GM21786 (cell line): ENCODE results near the gene OR10H1.
"Not testable (repeated sequence)": the region's sequence is repeated elsewhere in the genome, so short reads cannot be mapped to it uniquely, and the experiment has no call there.

Experiments used
- ATAC-seq: cut with Tn5 transposase; IDR thresholded peaks from one replicate; pipeline ENCODE4 v1.9.1; 2021; ENCODE audit not compliant: unreplicated experiment

Gene OR10H1

DNA sequence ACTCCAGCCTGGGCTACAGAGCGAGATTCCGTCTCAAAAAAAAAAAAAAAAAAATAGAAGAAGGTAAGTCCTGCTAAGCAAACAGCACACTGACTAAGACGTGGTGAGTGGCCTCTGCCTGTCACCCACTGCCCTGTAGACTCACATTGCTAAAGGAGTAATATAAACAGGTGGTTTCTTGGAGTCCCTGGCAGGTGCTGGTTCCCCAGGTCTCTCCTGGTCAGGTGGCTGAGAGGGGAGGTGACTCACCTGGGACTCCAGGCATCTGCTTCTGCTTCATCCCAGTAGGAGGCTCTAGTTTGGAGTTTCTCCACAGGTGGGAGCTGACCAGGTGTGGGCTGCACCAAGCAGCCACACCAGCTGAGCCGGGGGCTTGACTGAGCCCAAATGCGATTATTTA, at the start of gene OR10H1:
OR10H1 (minus strand) TSS at position 359 of the 400 bp plus-strand sequence. CDS start 7,627 bp downstream, outside the sequence.
- no peak for ATAC-seq

DNA sequence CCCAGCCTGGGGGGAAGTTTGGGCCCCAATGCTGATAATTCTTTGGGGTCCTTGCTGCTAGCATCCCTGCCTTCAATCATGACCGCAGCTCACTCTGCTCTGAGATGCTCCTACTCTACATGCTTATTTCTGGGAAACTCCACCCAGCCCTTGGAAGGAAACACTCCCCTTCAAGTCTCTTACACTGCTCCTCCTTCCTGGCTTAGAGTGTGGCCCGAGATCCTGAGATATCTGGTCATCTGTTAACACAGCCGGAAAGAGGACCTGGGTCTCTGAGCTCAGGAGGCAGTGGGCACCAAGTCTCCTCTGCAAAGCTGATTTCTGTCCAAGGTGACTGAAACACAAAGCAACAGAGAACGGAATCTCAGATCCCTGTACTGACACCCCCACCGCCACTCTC, 49.4 kb upstream of the OR10H1 start:
- no peak for ATAC-seq

- no peak for ATAC-seq
Observed at GRCh38 chr19:15863272-15863671, 47.8 kb upstream of the OR10H1 start.

DNA sequence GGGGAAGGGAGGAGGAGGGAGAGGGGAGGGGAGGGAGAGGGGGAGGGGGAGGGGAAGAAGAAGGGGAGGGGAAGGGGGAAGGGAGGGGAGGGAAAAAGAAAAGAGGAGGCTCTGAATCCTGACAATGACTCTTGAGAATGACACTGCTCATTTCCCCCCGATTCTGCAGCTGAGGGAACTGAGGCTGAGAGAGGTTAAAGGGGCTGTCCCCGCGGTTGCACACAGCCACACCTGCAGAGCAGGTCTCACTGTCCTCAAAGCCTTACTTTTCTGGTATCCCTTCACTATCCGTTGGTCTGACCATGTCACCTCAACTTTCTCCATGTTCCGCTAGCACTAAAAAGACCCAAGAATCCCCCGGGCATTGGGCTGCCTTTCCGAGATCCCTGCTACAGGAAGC, 47.0 kb upstream of the OR10H1 start:
- no peak for ATAC-seq

DNA sequence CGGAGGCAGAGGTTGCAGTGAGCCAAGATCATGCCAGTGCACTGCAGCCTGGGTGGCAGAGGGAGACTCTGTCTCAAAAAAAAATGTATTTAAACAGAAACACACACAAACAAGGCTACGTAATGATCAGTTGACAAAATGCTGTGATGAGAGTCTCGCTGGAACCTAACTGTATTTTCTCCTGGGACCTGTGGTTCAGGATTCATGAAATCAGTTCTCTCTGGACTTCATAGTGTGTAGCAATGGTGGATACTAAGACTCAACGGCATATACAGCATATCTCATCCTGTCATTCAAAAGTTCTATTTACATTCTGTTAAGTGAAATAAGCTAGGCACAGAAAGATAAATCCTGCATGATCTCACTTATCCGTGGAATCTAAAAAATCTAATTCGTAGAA, 45.1 kb upstream of the OR10H1 start:
- no peak for ATAC-seq

DNA sequence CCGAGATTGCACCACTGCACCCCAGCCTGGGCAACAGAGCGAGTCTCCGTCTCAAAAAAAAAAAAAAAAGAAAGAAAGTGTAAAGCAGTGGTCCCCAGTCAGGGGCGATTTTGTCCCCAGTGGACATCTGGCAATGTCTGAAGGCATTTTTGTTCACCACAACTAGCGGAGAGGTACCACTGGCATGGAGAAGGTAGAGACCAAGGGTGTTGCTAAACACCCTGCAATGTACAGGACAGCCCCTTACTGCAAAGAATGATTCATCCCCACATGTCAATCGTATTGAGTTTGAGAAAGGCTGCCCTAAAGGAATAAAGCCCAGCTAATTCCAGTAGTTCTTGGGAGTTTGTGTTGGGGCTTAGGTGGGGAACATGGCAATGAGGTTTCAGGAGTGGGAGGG, 43.7 kb upstream of the OR10H1 start:
- no peak for ATAC-seq

- ATAC-seq: no peak
Observed at GRCh38 chr19:15850385-15850784, 34.9 kb upstream of the OR10H1 start.

DNA sequence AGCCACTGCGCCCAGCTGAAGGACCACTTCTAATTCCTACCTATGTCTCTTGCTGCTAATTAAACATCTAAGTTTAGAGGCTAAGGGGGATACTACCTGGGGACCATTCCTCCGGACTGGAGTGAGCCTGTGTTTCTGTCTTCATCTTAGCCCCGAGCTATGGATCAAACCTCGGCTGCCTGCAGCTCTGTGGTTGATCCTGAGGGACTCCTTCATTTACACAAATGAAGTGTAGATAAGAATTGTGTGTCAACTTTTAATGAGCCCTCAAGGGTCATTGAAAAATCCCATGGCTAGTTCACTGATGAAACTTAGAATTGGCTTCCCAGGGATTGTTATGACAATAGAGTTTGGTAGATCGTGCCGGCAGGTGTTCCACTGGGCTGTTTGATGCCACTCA, 31.5 kb upstream of the OR10H1 start:
- no peak for ATAC-seq

DNA sequence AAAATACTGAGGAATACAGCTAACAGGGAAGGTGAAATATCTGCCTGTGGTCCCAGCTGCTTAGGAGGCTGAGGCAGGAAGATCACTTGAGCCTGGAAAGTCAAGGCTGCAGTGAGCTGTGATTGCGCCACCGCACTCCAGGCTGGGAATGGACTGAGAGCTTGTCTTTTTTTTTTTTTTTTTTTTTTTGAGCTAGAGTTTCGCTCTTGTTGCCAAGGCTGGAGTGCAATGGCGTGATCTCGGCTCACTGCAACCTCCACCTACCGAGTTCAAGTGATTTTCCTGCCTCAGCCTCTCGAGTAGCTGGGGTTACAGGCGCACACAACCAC, 28.4 kb upstream of the OR10H1 start:
- ATAC-seq: not testable (repeated sequence)

GRCh38 chr19:15843203-15843893, 27.9 kb upstream of the OR10H1 start:
- no peak for ATAC-seq

GRCh38 chr19:15841875-15842569, 26.6 kb upstream of the OR10H1 start:
- ATAC-seq: no peak

GRCh38 chr19:15840833-15841232, 25.4 kb upstream of the OR10H1 start:
- no peak for ATAC-seq

DNA sequence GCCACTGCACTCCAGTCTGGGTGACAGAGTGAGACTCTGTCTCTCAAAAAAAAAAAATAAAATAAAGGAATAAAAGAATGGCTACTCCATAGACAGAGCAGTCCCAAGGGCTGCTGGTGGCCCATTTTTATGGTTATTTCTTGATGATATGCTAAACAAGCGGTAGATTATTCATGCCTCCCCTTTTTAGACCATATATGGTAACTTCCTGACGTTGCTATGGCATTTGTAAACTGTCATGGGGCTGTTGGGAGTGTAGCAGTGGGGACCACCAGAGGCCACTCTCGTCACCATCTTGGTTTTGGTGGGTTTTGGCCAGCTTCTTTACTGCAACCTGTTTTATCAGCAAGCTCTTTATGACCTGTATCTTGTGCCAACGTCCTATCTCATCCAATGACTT, 24.4 kb upstream of the OR10H1 start:
- ATAC-seq: not testable (repeated sequence)

- ATAC-seq: no peak
Observed at GRCh38 chr19:15838351-15838750, 22.9 kb upstream of the OR10H1 start.

DNA sequence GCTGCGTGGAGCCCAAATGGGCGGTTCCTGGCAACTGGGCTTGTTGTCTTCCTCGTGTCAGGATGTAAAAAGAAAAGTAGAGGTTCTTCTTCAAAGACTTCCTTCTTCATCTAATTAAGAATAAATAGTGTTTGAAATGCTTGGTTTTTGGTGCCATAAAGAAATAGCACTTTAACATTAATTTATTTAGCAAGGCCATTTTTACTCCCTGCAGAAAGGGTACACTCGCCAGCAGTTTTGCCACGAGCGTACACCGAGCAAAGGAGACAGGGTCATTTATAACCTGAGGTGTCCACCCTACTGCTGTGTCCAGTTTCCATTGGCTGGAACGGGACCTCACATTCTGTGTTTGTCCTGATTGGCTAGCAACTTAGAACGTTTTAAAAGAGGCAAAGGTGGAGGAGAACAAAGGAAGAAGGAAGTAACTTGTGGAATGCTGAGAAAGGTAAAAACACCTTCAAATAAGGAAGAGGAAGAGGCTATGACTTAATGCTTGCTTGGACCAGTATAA, 21.8 kb upstream of the OR10H1 start:
- no peak for ATAC-seq

DNA sequence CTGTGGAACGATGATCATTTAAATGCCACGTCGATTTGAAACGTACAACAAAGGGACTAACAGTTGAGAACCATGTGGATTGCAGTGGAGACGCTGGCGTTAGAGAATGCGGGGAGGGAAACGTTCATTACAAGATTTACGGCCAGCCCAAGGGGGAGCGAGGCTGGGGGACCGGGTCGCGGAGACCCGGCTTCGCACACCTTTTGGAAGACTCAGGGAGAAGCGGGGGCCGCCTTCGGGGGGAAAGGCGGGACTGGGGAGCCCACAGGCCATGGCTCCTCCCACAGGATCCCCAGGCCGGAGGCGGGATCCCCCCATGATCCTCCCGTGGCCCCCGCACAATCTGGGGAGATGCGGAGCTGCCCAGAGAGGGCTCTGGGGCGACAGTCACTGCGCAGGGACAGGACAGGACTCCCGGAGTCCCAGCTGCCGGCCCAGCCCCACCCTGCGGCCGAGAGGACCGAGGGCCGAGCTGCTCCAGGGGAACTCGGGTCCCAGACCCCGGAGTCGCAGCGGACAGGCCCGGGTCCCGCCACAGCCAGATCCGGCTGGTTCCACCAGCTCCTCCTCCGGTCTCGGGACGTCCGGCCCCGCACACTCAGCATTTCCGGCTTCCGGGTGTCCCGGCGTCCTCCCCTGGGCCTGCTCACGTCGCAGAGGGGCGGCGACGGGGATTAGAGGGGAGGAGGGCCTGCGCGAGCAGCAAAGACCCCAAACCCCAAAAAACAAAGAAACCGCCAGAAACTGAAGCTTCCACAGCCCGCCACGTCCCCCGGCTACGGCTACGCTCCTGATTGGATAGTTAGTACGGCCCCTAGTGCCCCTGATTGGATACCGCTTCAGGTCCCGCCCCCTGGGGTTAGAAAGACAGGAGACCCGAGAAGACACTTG, 21.1 kb upstream of the OR10H1 start:
- peak; percentile 93 for ATAC-seq

DNA sequence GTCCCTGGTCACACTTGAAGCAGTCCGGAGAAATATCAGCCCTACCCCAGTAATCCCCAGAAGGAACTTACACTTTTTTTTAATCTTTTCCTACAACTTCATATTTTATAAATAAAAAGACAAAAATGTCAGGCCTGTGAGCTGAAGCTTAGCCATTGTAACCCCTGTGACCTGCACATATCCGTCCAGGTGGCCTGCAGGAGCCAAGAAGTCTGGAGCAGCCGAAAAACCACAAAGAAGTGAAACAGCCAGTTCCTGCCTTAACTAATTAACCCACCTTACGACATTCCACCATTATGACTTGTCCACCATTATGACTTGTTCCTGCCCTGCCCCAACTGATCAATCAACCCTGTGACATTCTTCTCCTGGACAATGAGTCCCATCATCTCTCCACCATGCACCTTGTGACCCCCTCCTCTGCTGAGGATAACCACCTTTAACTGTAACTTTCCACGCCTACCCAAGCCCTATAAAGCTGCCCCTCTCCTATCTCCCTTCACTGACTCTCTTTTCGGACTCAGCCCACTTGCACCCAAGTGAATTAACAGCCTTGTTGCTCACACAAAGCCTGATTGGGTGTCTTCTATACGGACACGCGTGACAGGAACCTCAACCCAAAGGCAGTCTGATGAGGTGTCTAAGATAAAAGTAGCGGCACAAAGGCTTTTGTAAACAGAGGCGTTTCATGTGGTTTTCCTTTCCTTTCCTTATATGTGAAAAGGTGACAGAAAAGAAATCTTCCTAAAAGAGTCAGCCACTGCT, 20.3 kb upstream of the OR10H1 start:
- not testable (repeated sequence) for ATAC-seq

- not testable (repeated sequence) for ATAC-seq
Observed at GRCh38 chr19:15834232-15834631, 18.8 kb upstream of the OR10H1 start.

DNA sequence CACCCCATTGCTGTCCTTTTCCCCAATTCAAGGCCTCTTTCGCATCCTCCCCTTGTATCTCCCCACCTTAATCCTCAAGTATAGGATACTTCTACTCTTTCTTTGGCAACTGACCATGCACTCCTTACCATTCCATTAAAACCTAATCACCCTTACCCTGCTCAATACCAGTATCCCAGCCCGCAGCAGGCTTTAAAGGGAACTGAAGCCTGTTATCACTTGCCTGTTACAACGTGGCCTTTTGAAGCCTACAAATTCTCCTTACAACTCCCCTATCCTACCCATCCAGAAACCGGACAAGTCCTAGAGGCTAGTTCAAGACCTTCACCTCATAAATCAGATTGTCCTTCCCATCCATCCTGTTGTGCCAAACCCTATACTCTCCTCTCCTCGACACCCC, 16.2 kb upstream of the OR10H1 start:
- ATAC-seq: no peak

GRCh38 chr19:15829786-15830185, 14.3 kb upstream of the OR10H1 start:
- no peak for ATAC-seq

DNA sequence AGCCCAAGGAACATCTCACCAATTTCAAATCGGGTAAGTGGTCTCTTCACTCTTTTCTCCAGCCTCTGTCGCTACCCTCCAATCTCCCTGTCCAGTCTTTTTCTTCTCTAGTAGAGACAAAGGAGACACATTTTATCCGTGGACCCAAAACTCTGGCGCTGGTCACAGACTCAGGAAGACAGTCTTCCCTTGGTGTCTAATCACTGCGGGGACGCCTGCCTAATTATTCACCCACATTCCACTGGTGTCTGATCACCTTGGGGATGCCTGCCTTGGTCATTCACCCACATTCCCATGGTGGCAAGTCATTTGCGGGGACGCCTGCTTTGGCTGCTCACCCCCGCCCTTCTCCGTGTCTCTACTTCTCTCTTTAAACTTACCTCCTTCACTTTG, 13.8 kb upstream of the OR10H1 start:
- no peak for ATAC-seq
